ENCODE data around the gene MAN2C1.
"Not testable (repeated sequence)": the region's sequence is repeated elsewhere in the genome, so short reads cannot be mapped to it uniquely, and the experiment has no call there.

The MAN2C1 gene

DNA sequence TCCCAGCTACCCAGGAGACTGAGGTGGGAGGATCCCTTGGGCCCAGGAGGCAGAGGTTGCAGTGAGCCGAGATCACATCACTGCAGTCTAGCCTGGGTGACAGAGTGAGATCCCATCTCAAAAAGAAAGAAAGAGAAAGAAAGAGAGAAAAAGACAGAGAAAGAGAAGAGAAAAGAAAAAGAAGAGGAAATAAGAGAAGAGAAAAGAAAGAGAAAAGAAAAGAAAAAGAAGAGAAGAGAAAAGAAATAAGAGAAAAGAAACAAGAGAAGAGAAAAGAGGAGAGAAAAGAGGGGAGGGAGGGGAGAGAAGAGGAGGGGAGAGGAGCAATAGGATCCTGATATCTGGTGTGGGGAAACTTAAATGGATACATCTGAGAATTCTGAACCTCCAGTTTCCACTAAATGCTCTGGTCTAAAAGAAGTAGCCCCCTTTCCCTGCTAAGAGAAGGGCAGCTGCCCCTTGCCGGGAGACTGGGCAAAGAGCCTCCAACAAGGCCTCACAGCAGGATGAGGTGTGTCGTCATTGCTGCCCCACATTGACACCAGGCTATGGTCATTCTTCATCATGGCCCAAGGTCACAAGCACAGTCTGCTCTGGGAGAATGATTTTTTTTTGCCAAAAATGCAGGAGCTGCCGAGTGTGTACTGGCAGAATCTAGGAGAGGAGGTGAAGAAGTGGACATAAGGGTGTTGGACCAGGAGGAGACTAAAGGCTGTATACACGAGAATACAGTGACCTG is 53.7 kb downstream of the MAN2C1 start:
- DNase-seq (ENCODE audit: insufficient read length) (no peak), FAIRE-seq (no peak)
- TF ChIP-seq TAF1 (IDR thresholded peaks at IDR 0.05; ENCODE audit: borderline replicate concordance, low read depth, low read length) (no peak), POLR2AphosphoS5 (IDR thresholded peaks at IDR 0.05; ENCODE audit: low read depth, low read length) (no peak), POLR2A (IDR thresholded peaks at IDR 0.05; ENCODE audit: low read depth, low read length) (no peak)

DNA sequence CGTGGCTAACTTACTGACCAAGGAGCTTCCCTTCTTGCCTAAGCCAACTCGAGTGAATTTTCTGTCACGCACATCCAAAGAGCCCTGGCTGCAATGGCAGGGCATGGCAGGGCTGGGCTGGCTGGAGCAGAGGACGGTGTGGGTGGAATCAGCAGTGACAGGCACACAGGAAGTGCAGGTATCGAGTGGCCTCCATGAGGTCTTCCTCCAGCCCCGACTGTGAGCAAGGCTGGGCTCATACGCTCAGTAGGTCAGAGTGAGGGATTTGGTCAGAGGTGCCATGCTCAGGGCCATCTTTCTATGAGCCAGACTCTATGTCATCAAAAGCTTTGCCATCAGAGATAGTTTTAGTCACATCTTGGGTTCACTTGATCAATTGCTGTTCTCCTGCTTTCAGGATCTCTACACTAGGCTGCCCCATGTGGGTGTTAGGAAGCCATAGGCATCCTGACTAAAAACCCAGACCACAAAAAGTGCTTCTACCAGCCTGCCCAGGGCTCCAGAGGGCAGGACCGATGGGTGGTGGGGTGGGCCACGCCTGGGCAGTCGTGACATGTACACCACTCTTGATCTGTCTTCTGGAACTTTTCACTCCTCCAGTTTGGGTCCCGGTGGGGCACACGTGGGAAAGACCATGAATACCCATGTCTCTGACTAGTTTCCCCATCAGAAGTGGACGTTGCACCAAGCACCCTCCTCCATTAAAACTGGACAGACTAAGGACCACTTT is 55.1 kb downstream of the MAN2C1 start:
- no peak for FAIRE-seq
- TF ChIP-seq POLR2AphosphoS5 (IDR thresholded peaks at IDR 0.05; ENCODE audit: low read depth, low read length) (no peak), POLR2A (IDR thresholded peaks at IDR 0.05; ENCODE audit: low read depth, low read length) (no peak), TAF1 (IDR thresholded peaks at IDR 0.05; ENCODE audit: borderline replicate concordance, low read depth, low read length) (no peak)
- DNase-seq (ENCODE audit: insufficient read length): no peak

DNA sequence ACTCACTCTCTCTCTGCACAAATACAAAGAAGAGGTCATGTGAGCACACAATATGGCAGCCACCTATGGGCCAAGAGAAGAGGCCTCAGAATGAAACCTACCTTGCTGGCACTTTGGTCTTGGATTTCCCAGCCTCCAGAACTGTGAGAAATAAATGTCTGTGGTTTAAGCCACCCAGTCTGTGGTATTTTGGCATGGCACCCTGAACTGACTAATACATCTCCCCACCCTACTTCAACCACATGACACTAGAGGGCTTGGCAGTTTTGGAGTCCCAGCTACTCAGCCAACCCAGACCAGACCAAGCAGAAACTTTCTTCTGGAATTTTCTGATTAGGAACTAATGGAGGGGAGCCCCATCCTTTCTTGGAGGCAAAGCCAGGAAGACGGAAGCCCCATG is 55.9 kb downstream of the MAN2C1 start:
- FAIRE-seq; DNase-seq (ENCODE audit: insufficient read length): not testable (repeated sequence)

DNA sequence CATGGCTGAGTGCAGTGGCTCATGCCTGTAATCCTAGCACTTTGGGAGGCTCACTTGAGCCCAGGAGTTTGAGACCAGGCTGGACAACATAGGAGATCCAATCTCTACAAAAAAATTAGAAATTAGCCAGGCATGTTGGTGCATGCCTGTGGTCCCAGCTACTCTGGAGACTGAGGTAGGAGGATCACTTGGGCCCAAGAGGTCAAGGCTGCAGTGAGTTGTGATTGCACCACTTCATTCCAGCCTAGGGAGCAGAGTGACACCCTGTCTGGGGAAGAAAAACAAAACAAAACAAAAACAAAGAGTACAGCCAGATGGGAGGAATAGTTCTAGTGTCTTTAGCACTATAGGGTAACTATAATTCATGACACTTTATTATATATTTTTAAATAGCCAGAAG is 58.7 kb downstream of the MAN2C1 start:
- no peak for DNase-seq (ENCODE audit: insufficient read length)
- TF ChIP-seq TAF1 (IDR thresholded peaks at IDR 0.05; ENCODE audit: borderline replicate concordance, low read depth, low read length) (no peak), POLR2A (IDR thresholded peaks at IDR 0.05; ENCODE audit: low read depth, low read length) (no peak), POLR2AphosphoS5 (IDR thresholded peaks at IDR 0.05; ENCODE audit: low read depth, low read length) (no peak)
- FAIRE-seq: no peak

DNA sequence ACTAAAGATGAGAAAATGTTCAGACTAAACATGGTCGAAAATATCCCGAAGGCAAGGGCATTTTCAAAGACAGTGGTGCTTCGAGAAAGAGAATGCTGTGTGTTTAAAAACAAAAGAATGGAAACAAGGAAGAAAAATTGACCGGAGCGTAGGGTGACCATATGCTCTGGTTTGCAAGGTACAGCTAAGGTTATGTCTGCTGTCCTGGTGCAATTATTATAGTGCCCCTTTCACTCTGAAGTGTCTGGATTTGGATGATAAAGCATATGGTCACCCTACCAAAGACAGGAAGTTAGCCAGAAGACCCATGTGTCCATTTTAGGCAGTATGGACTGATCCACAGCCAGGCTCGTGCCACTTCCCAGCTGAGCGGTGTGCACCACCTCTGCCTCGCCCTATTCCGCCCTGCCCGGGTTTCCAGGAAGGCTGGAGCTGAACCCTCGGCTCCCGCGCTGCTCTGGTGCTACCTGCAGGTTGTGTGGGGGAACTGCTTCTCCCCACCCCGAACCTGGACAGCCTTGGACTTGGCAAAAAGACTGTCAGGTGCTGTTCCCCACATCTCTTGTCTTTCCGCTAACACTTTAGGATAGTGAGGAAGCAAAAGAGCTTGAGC is 60.5 kb downstream of the MAN2C1 start:
- DNase-seq (ENCODE audit: insufficient read length): no peak
- TF ChIP-seq POLR2AphosphoS5 (IDR thresholded peaks at IDR 0.05; ENCODE audit: low read depth, low read length) (no peak), TAF1 (IDR thresholded peaks at IDR 0.05; ENCODE audit: borderline replicate concordance, low read depth, low read length) (no peak), POLR2A (IDR thresholded peaks at IDR 0.05; ENCODE audit: low read depth, low read length) (no peak)
- FAIRE-seq: no peak

DNA sequence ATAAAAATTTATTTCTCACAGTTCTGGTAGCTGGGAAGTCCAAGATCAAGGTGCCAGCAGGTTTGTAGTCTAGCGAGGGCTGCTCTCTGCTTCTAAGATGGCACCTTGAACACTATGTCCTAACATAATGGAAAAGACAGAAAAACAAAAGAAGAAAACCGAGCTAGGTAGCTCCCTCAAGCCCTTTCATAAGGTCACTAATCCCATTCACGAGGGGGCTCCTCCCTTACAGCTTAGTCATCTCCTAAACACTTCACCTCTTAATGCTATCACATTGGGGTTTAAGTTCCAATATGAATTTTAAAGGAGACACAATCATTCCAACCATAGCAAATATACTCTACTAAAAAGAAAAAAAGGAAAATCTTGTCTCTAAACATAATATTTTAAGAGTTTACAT is 62.2 kb downstream of the MAN2C1 start:
- FAIRE-seq (no peak), DNase-seq (ENCODE audit: insufficient read length) (no peak)
- TF ChIP-seq TAF1 (IDR thresholded peaks at IDR 0.05; ENCODE audit: borderline replicate concordance, low read depth, low read length): no peak

Data from GM12892 (cell line).